T-helper 22 cell (primary cell): Measurements from ENCODE around the gene RBFOX2.

ENCODE experiments used
- DNase-seq: peaks from one replicate; pipeline ENCODE4 v3.0.0-alpha.2; 2020; ENCODE audit warnings: low read depth

RBFOX2 gene

GRCh38 chr22:35930933-35931332 lies 97.7 kb downstream of the RBFOX2 start:
- DNase-seq: no peak

GRCh38 chr22:35928285-35928798 lies 100.3 kb downstream of the RBFOX2 start:
- no peak for DNase-seq

GRCh38 chr22:35923026-35923425 lies 105.6 kb downstream of the RBFOX2 start:
- DNase-seq: no peak

- DNase-seq: no peak
Measured at GRCh38 chr22:35921777-35922176, 106.8 kb downstream of the RBFOX2 start.

- no peak for DNase-seq
Measured at GRCh38 chr22:35921044-35921443, 107.6 kb downstream of the RBFOX2 start.

GRCh38 chr22:35919002-35919542 lies 109.6 kb downstream of the RBFOX2 start:
- DNase-seq: no peak

GRCh38 chr22:35918456-35918855 lies 110.2 kb downstream of the RBFOX2 start:
- DNase-seq: no peak

- no peak for DNase-seq
Measured at GRCh38 chr22:35917651-35918050, 111.0 kb downstream of the RBFOX2 start.

- DNase-seq: no peak
Measured at GRCh38 chr22:35915477-35916013, 113.1 kb downstream of the RBFOX2 start.

- DNase-seq: no peak
Measured at GRCh38 chr22:35914665-35915476, 113.8 kb downstream of the RBFOX2 start.

- no peak for DNase-seq
Measured at GRCh38 chr22:35914357-35914664, 114.3 kb downstream of the RBFOX2 start.

GRCh38 chr22:35913925-35914324 lies 114.7 kb downstream of the RBFOX2 start:
- DNase-seq: no peak

GRCh38 chr22:35912658-35913057 lies 116.0 kb downstream of the RBFOX2 start:
- DNase-seq: no peak

GRCh38 chr22:35911877-35912276 lies 116.7 kb downstream of the RBFOX2 start:
- no peak for DNase-seq

GRCh38 chr22:35910926-35911325 lies 117.7 kb downstream of the RBFOX2 start:
- no peak for DNase-seq

GRCh38 chr22:35910003-35910769 lies 118.4 kb downstream of the RBFOX2 start:
- no peak for DNase-seq

GRCh38 chr22:35905894-35906293 lies 122.7 kb downstream of the RBFOX2 start:
- no peak for DNase-seq

GRCh38 chr22:35904752-35905151 lies 123.9 kb downstream of the RBFOX2 start:
- no peak for DNase-seq

GRCh38 chr22:35904336-35904692 lies 124.3 kb downstream of the RBFOX2 start:
- DNase-seq: no peak

- DNase-seq: no peak
Measured at GRCh38 chr22:35903571-35904335, 124.9 kb downstream of the RBFOX2 start.

GRCh38 chr22:35900483-35901168 lies 128.0 kb downstream of the RBFOX2 start:
- no peak for DNase-seq
